Neural progenitor cell (in vitro differentiated cells): ENCODE measurements around the gene ERGIC1. TPM values are rescaled to one million over a fixed set of nuclear protein-coding genes. Genes with fewer than 3 reads are reported as not detected.
A peak's percentile ranks its signal among the peaks of the same experiment; 100 is the strongest.

Experiments
- DNase-seq: peaks from one replicate; pipeline ENCODE4 v3.0.0-alpha.2; 2016; ENCODE audit warnings: low spot score
- H2AFZ ChIP-seq: fragments of 200-600 bp; sonication (generic); replicated peaks from 2 replicates; pipeline ENCODE4 v1.6.1; 2016; ENCODE audit warnings: antibody characterized with exemption
- H3F3A ChIP-seq: fragments of 200-600 bp; sonication (generic); 2 replicates; pipeline ENCODE4 v1.6.1; 2016; ENCODE audit warnings: antibody characterized with exemption, low read depth
- H3K27ac ChIP-seq: fragments of 200-600 bp; sonication (generic); 2 replicates; pipeline ENCODE4 v1.5.1; 2016; ENCODE audit warnings: mild to moderate bottlenecking
- H3K27me3 ChIP-seq: fragments of 200-600 bp; sonication (generic); 2 replicates; pipeline ENCODE4 v1.6.1; 2016; ENCODE audit warnings: mild to moderate bottlenecking, moderate library complexity
- H3K36me3 ChIP-seq: fragments of 200-600 bp; sonication (generic); 2 replicates; pipeline ENCODE4 v1.5.1; 2016
- H3K4me1 ChIP-seq: fragments of 200-600 bp; sonication (generic); 2 replicates; pipeline ENCODE4 v1.6.1; 2016; ENCODE audit warnings: mixed run types
- H3K4me2 ChIP-seq: fragments of 200-600 bp; sonication (generic); 2 replicates; pipeline ENCODE4 v1.6.1; 2016
- H3K4me3 ChIP-seq: fragments of 200-600 bp; sonication (generic); 2 replicates; pipeline ENCODE4 v1.5.1; 2016
- H3K79me2 ChIP-seq: fragments of 200-600 bp; sonication (generic); 2 replicates; pipeline ENCODE4 v1.6.1; 2016; ENCODE audit warnings: low read depth
- H3K9ac ChIP-seq: fragments of 200-600 bp; sonication (generic); 2 replicates; pipeline ENCODE4 v1.6.1; 2016
- H3K9me3 ChIP-seq: fragments of 200-600 bp; sonication (generic); 2 replicates; pipeline ENCODE4 v1.5.1; 2016; ENCODE audit warnings: low read depth
- H4K20me1 ChIP-seq: fragments of 200-600 bp; sonication (generic); 2 replicates; pipeline ENCODE4 v1.6.1; 2016; ENCODE audit warnings: low read depth
- H3K27ac Mint-ChIP-seq: 3 replicates; pipeline ENCODE4 v1.8.0; 2021; ENCODE audit warnings: mixed read lengths
- H3K27me3 Mint-ChIP-seq: 2 replicates; pipeline ENCODE4 v1.8.0; 2022; ENCODE audit warnings: low read depth, mild to moderate bottlenecking, inconsistent platforms, moderate library complexity, mixed read lengths; ENCODE audit not compliant: insufficient read depth
- H3K36me3 Mint-ChIP-seq: 3 replicates; pipeline ENCODE4 v1.8.0; 2021; ENCODE audit warnings: mixed read lengths
- H3K4me1 Mint-ChIP-seq: 3 replicates; pipeline ENCODE4 v1.8.0; 2021; ENCODE audit warnings: mixed read lengths
- H3K4me3 Mint-ChIP-seq: 3 replicates; pipeline ENCODE4 v1.8.0; 2021; ENCODE audit warnings: mild to moderate bottlenecking, moderate library complexity, mixed read lengths
- H3K9me3 Mint-ChIP-seq: 3 replicates; pipeline ENCODE4 v1.8.0; 2020; ENCODE audit warnings: mixed read lengths
- EZH2 ChIP-seq: fragments of 200-600 bp; sonication (generic); IDR thresholded peaks from 2 replicates; pipeline ENCODE4 v1.6.1; 2017; ENCODE audit warnings: antibody characterized with exemption, mild to moderate bottlenecking, moderate library complexity
- EZH2phosphoT487 ChIP-seq: fragments of 200-600 bp; sonication (generic); IDR thresholded peaks from 2 replicates; pipeline ENCODE4 v1.6.1; 2017; ENCODE audit warnings: antibody characterized with exemption
- total RNA-seq: library from RNA; depleted of rRNA; stranded (reverse); fragments of >200 nt; gene quantifications from 2 replicates; pipeline ENCODE4 v1.2.3, GENCODE V29; 2015; ENCODE audit warnings: low replicate concordance
- TF ChIP-seq, protein P1 (sequence below): fragments of 200-600 bp; sonication (generic); IDR thresholded peaks from 2 replicates; pipeline ENCODE4 v1.5.1; 2017; ENCODE audit warnings: antibody characterized with exemption, mild to moderate bottlenecking

ERGIC1 gene
- total RNA-seq, 1 donor from 2014 or later = 28.7 TPM

DNA sequence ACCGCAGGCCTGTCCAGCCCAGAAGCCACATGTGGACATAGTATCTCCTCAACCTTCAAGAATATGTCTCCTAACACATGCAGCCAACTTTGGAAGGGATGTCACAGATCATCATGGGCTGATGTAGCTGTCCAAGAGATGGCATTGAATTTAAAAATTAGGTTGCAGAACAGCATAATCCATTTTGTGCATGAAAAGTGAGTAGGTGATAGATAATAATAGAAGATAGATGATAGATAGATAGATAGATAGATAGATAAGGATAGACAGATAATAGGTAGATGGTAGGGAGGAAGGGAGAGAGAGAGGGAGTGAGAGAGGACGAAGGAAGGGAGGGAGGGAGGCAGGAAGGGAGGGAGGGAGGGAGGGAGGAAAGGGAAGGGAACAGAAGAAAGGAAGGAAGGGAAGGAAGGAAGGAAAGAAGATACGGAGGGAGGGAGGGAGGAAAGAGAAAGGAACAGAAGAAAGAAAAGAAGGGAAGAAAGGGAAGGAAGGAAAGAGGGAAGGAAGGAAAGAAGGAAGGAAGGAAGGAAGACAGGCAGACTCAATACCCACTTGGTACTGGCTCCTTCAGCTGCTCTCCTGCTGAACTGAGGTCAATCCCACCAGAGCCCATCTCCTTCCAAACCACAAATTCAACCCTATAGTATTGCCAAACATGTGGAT, 28.9 kb upstream of the ERGIC1 start:
- Mint-ChIP-seq H3K4me3 (no peak overlapping the region), H3K27me3 (peaks cover 8% of the 10 kb centered on the region), H3K9me3 (peaks cover 7% of the 10 kb centered on the region), H3K4me1 (peaks cover 4% of the 10 kb centered on the region), H3K27ac (no peak overlapping the region), H3K36me3 (no peaks in the 10 kb centered on the region)
- Histone ChIP-seq H2AFZ (no peak overlapping the region), H3K79me2 (no peaks in the 10 kb centered on the region), H3K9me3 (no peaks in the 10 kb centered on the region), H3K27me3 (no peaks in the 10 kb centered on the region), H3K4me3 (no peak overlapping the region), H3F3A (no peaks in the 10 kb centered on the region), H4K20me1 (no peaks in the 10 kb centered on the region), H3K4me1 (no peaks in the 10 kb centered on the region), H3K4me2 (no peak overlapping the region), H3K27ac (no peak overlapping the region), H3K9ac (no peak overlapping the region), H3K36me3 (no peaks in the 10 kb centered on the region)
- DNase-seq = no peak
- TF ChIP-seq, protein P1, sequence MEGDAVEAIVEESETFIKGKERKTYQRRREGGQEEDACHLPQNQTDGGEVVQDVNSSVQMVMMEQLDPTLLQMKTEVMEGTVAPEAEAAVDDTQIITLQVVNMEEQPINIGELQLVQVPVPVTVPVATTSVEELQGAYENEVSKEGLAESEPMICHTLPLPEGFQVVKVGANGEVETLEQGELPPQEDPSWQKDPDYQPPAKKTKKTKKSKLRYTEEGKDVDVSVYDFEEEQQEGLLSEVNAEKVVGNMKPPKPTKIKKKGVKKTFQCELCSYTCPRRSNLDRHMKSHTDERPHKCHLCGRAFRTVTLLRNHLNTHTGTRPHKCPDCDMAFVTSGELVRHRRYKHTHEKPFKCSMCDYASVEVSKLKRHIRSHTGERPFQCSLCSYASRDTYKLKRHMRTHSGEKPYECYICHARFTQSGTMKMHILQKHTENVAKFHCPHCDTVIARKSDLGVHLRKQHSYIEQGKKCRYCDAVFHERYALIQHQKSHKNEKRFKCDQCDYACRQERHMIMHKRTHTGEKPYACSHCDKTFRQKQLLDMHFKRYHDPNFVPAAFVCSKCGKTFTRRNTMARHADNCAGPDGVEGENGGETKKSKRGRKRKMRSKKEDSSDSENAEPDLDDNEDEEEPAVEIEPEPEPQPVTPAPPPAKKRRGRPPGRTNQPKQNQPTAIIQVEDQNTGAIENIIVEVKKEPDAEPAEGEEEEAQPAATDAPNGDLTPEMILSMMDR = no peak
- TF ChIP-seq EZH2phosphoT487 (no peak), EZH2 (no peak)

DNA sequence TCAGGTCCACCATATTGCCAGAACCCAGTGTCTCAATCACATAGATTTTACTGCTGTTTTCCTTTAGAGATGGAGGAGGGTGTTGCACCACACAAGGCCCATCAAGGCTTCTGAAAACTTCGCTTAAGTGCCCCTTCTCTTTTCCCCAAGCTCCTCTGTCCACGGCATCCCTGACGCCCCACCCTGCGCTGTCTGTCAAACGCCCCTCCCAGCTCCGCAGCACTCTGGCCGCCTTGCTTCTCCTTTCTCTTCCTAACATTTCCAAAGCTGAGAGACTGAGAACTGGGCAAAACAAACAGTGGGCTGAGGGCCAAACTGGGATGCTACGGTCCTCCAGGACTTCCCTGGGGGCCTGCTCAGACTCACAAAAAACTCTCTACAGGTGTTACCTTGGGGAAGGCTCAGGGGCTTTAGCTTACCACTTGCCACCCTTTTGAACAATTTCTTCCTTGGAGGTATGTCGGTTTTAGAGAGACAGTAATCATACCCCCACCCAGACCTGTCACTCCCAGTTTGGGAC, 28.3 kb upstream of the ERGIC1 start:
- Mint-ChIP-seq H3K27me3 (peaks cover 13% of the 10 kb centered on the region), H3K9me3 (peaks cover 13% of the 10 kb centered on the region), H3K4me1 (peaks cover 4% of the 10 kb centered on the region), H3K4me3 (no peak overlapping the region), H3K27ac (no peak overlapping the region), H3K36me3 (no peaks in the 10 kb centered on the region)
- no peaks in the 10 kb centered on the region for H3F3A ChIP-seq
- no peaks in the 10 kb centered on the region for H3K4me1 ChIP-seq
- H3K9me3 ChIP-seq = no peaks in the 10 kb centered on the region
- H3K4me3 ChIP-seq = no peak overlapping the region
- no peaks in the 10 kb centered on the region for H4K20me1 ChIP-seq
- no peak overlapping the region for H3K4me2 ChIP-seq
- no peak overlapping the region for H3K27ac ChIP-seq
- no peak overlapping the region for H3K9ac ChIP-seq
- H3K36me3 ChIP-seq = no peaks in the 10 kb centered on the region
- DNase-seq = no peak
- H2AFZ ChIP-seq = no peak overlapping the region
- H3K27me3 ChIP-seq = no peaks in the 10 kb centered on the region
- TF ChIP-seq EZH2 (no peak), EZH2phosphoT487 (no peak)
- TF ChIP-seq, protein P1 = no peak
- no peaks in the 10 kb centered on the region for H3K79me2 ChIP-seq

DNA sequence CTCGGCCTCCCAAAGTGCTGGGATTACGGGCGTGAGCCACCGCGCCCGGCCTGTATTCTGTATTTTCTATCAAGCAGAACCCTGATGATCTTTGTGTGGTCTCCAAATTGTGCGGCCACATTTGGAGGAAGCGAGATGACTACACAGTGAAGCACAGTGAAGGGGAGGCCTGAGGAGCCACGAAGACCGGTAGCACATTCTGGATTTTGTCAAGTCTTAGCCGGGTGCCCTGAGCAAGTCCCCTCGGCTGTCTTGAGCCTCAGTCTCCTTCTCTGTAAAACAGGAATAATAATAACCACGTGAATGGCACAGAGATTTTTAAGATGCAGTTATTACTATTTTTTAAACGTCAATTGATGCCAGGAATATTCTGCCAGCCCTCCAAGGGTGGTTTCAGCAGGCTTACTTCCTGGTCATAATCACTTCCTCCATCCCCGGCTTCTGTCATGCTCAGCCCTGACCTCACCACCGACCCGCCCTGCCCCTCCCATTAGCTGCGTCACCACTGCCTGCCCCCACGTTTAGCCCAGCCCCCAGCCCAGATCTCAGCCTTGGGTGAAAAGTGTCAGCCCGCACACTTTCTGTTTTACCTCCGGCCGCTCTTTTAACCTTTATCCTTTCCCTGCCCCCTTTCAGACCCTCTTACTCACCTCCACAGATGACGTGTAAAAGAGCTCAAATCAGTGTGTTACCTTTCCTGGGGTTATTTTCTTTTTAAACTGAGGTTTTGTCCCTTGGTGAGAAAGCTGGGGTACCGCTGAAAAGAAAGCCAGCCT, 27.0 kb upstream of the ERGIC1 start:
- peak overlapping the region; percentile 98 for H2AFZ ChIP-seq
- H3K4me2 ChIP-seq = peak overlapping the region; percentile 52
- H3K27me3 ChIP-seq = no peaks in the 10 kb centered on the region
- H3K4me3 ChIP-seq = no peak overlapping the region
- no peaks in the 10 kb centered on the region for H3K79me2 ChIP-seq
- peak; percentile 56 for DNase-seq
- no peak overlapping the region for H3K9ac ChIP-seq
- no peaks in the 10 kb centered on the region for H3K9me3 ChIP-seq
- H3F3A ChIP-seq = no peaks in the 10 kb centered on the region
- Mint-ChIP-seq H3K4me3 (no peak overlapping the region), H3K4me1 (peaks cover 4% of the 10 kb centered on the region), H3K27ac (no peak overlapping the region), H3K9me3 (peaks cover 13% of the 10 kb centered on the region), H3K36me3 (no peaks in the 10 kb centered on the region), H3K27me3 (peaks cover 13% of the 10 kb centered on the region)
- no peak overlapping the region for H3K27ac ChIP-seq
- H3K36me3 ChIP-seq = no peaks in the 10 kb centered on the region
- H3K4me1 ChIP-seq = no peaks in the 10 kb centered on the region
- H4K20me1 ChIP-seq = no peaks in the 10 kb centered on the region
- TF ChIP-seq EZH2phosphoT487 = no peak
